Brain pericyte (primary cell): ENCODE results near the gene MELK.

Experiments used
- DNase-seq: peaks from one replicate; pipeline ENCODE4 v3.0.0-alpha.2; 2012; ENCODE audit warnings: low read depth, low spot score

MELK gene

DNA sequence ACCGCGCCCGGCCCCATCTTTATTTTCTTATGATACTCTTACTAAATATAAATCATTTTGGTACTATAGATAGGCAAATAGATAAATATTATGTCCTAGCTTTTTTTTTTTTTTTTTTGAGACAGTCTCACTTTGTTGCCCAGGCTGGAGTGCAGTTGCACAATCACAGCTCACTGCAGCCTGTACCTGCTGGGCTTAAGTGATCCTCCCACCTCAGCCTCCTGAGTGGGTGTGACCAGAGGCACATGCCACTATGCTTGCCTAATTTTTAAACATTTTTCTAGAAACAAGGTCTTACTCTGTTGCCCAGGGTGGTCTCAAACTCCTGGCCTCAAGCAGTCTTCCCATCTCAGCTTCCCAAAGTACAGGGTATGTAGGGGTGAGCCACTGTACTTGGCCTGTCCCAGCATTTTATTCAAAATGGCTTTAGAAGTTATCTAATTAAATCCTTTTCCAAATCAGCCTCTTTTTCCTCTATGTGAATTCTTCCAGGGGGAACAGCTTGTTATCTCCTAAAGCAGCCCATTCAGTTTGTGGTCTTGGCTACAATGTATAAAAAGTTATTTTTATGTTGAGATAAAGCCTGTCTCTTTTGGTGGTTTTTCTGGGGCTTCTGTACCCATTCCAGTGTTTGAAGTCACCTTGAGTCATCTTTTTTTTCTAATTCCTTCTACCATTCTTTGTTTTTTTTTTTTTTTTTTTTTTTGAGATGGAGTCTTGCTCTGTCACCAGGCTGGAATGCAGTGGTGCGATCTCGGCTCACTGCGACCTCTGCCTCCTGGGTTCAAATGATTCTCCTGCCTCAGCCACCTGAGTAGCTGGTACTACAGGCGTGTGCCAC lies 12.1 kb downstream of the MELK start:
- no peak for DNase-seq

GRCh38 chr9:36590231-36590630 lies 17.5 kb downstream of the MELK start:
- DNase-seq: no peak

DNA sequence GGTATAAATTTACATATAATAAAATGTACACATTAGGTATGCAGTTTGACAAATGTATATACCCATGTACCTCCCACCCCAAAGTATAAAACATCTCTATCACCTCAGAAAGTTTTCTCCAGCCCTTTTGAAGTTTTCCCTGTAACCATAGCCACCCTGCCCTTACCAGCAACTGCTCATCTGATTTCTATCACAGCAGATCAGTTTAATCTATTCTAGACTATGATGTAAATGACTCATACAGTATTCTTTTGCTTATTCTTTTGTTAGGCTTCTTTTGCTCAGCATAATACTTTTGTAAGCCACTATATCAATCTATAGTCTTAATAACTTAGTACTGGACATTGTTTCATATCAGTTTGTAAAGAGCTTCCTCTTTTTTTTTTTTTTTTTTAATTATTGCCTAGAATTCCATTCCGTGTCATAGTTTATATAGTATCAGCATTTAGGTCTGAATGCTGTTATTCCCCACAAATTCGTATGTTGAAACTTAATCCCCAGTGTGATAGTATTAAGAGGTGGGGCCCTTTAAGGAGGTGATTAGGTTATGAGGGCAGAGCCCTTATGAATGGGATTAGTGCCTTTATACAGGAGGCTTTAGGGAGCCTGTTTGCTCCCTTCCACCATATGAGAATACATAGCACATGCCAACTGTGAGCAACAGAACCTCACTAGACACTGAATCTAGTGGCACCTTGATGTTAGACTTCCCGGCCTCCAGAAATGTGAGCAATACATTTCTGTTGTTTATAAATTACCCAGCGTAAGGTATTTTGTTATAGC lies 20.3 kb downstream of the MELK start:
- DNase-seq: no peak

- DNase-seq: no peak
Measured at GRCh38 chr9:36594213-36594612, 21.5 kb downstream of the MELK start.

- DNase-seq: no peak
Measured at GRCh38 chr9:36597412-36598178, 24.9 kb downstream of the MELK start.

- no peak for DNase-seq
Measured at GRCh38 chr9:36598273-36598672, 25.6 kb downstream of the MELK start.

- DNase-seq: no peak
Measured at GRCh38 chr9:36603006-36603405, 30.3 kb downstream of the MELK start.

DNA sequence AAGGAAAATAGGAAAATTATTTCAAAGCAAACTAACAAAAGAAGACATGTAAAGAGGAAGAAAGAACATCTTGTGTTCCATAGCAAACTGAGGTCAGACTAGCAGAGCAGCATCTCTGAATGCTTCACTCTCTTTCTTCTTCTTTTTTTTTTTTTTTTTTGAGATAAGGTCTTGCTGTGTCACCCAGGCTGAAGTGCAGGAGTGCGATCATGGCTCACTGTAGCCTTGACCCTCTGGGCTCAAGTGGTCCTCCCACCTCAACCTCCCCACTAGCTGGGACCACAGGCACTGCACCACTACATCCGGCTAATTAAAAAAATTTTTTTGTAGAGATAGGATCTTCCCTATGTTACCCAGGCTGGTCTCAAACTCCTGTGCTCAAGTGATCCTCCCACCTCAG lies 36.6 kb downstream of the MELK start:
- DNase-seq: no peak

- no peak for DNase-seq
Measured at GRCh38 chr9:36622121-36622520, 49.4 kb downstream of the MELK start.

GRCh38 chr9:36623280-36623679 lies 50.6 kb downstream of the MELK start:
- DNase-seq: no peak

DNA sequence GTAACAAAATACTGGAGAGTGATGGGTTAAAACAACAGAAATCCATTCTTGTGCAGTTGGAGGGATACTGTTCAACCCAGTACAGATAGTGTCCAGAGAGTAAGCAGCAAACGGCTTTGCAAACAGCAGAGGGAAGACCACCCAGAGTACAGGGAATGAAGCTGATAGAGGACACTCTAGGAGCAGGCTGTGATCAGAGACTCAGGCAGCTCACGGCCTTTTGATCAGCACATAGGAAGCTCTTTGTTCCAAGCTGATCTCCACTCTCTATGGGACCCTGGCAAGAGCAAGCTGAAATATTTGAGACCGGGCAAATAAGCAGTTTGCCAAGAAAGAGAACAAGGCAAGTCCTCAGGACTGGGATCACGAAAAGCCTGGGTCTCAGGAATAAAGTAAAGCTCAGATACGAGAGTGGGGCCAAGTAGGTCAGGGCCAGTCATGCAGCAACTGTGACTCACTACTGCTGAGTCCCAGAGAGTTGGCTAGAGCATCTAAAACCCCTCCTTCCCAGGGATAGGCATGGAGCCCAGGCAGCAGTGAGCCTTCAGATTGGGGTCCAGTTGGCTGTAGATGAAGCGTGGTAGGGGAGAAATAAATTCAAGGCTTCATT lies 52.4 kb downstream of the MELK start:
- DNase-seq: peak; percentile 15

DNA sequence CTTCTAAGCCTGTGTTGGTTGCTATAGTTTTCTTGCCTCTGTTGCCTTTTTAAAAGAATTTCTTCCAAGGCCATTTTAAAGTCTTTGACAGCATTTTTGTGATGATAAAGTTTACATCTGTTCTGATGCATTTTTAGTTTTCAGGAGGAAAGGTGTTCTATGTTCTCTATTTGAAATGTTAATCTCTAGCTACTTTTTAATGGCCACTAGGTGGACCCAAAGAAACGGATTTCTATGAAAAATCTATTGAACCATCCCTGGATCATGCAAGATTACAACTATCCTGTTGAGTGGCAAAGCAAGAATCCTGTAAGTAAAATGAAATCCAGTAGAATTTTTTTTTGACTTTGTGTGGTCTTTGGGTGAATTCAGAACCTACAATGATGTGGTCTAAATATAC lies 60.2 kb downstream of the MELK start:
- no peak for DNase-seq

DNA sequence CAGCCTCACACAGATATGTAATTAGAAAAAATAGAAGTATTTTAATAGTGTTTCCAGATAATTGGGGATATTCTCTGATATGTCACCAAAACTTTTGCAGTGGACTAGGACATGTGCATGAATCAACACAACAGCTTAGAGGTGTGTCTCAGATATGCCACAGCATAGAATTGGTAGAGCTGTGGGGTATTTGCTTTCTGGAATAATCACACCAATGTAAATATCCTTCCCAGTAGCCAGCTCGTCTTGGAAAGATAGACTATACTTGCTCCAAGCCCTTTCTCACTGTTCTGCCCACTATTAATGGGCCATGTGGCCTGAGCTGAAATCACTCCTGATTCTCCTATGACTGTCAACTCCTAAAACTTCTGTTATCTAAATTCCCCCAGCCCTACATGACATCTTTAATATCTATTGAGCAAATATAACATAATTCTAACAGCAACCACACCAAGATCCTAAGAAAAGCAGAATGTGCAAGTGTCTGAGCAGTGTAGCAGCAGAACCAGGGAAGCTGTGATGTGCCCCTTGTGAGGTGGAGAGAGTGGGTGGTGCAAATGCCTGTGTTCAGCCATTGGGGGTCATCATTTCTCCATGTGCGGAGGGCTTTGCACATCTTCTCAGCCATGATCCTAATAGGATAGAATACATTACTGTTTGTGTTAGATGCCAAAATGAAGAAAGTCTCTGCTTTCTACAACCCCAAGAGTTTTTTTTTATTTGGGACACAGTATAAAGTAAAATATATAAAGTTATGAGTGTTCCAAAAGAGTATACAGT lies 65.0 kb downstream of the MELK start:
- DNase-seq: no peak

DNA sequence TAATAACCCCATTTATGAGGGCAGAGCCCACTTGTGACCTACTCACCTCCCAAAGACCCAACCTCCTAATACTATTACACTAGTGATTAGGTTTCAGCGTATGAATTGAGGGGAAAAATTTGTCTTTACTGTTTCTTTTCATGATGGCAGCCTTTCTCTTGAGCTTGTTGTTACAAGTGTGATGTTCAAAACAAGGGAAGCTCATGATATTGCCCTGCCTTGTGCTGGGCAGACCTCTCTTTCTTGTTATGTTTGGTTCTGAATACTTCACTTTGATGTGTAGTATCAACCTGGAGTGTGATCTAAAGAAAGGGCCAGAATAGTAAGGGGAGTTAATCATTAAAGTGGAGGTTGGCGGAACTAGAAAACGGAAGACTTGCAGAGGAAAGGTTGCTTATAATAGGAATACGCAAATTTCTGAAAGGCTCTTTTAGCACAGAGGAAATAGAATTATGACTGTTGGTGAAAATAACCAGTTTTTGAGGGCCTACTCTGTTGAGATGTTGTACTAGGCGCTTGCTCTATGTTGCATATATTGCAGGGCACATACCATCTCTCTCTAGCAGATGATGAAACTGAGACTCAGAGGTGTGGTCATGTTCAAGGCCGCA lies 68.2 kb downstream of the MELK start:
- no peak for DNase-seq

DNA sequence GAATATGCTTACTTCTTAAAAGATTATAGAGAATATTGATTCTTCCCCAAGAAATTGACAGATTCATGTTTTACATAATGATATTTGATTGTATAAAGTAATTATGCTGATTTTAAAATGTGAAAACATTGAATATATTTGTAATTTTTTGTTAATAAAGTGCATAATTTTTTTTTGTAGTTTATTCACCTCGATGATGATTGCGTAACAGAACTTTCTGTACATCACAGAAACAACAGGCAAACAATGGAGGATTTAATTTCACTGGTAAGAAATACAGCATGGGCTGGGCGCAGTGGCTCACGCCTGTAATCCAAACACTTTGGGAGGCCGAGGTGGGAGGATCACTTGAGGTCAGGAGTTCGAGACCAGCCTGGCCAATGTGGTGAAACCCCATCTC lies 70.1 kb downstream of the MELK start:
- no peak for DNase-seq

DNA sequence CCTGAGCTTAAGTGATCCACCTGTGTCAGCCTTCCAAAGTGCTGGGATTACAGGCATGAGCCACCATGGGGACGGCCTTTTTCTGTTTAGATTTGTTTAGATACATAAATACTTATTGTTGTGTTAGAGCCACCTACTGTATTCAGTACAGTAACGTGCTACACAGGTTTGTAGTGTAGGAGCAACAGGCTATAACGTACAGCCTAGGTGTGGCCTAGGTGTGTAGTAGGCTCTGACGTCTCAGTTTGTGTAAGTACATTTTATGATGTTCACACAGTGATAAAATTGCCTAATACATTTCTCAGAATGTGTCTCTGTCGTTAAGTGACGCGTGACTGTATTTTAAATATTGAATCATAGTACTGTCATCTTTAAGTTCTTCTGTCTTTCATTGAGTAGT lies 84.1 kb downstream of the MELK start:
- DNase-seq: no peak

- no peak for DNase-seq
Measured at GRCh38 chr9:36659500-36659899, 86.8 kb downstream of the MELK start.

GRCh38 chr9:36664806-36665205 lies 92.1 kb downstream of the MELK start:
- DNase-seq: no peak

- no peak for DNase-seq
Measured at GRCh38 chr9:36665387-36665786, 92.7 kb downstream of the MELK start.

DNA sequence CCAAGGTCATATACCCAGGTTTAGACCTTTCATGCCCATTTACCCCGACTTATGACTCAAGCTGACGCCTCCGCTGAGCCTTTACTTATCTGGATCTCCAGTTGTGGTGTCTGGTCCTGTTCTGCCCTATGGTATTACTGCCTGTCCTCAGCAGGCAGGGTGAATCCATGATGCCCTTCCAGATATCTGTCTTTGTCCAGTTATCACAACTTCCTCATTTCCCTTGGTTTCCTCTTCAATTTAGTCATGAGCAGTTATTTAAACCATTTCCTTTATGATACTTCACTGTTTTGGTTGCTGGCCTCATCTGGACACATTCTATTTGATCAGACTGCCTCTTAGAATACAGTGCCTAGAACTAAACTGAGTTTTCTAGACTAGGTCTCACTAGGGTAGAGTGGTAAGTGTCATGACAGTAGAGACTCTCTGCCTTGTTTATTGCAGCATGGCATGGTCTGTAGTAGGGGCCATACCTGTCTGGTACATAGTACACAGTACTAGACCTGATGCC lies 93.3 kb downstream of the MELK start:
- DNase-seq: no peak
